Panc1 (cell line): Measurements from ENCODE around the gene PKD1.
"Not testable (repeated sequence)": the region's sequence is repeated elsewhere in the genome, so short reads cannot be mapped to it uniquely, and the experiment has no call there.

Source experiments
- CTCF ChIP-seq: fragments of 450-650 bp; IDR thresholded peaks from 2 replicates; pipeline ENCODE4 v1.5.1; 2017; ENCODE audit warnings: mild to moderate bottlenecking
- POLR2AphosphoS5 ChIP-seq: IDR thresholded peaks from 2 replicates; pipeline ENCODE4 v1.6.1; 2012; ENCODE audit warnings: mild to moderate bottlenecking, low read depth, low read length, moderate library complexity
- REST ChIP-seq, 2 experiments: IDR thresholded peaks; 2 replicates each; pipeline ENCODE4 v1.6.1; 2011 to 2012; ENCODE audit warnings: low read depth in 2 of 2, control low read depth in 1 of 2, low read length in 1 of 2, mild to moderate bottlenecking in 1 of 2, moderate library complexity in 1 of 2; ENCODE audit not compliant: insufficient read depth in 1 of 2
- SIN3A ChIP-seq: IDR thresholded peaks from 2 replicates; pipeline ENCODE4 v1.6.1; 2012; ENCODE audit warnings: low read depth, mild to moderate bottlenecking, low read length, moderate library complexity, borderline replicate concordance; ENCODE audit not compliant: insufficient read depth
- TCF7L2 ChIP-seq: IDR thresholded peaks from 2 replicates; pipeline ENCODE4 v1.6.1; 2011; ENCODE audit warnings: mild to moderate bottlenecking, low read depth, low read length, inconsistent platforms

GRCh38 chr16:2112539-2113106 lies 23.1 kb downstream of the PKD1 start:
- TF ChIP-seq CTCF; REST (IDR thresholded peaks at IDR 0.05; ENCODE audit: insufficient read depth in 1 of 2, low read depth in 2 of 2, low read length in 1 of 2); POLR2AphosphoS5; TCF7L2; SIN3A: not testable (repeated sequence)
